ENCODE results near the gene DISC1. TPM values are rescaled to one million over a fixed set of nuclear protein-coding genes. Genes with fewer than 3 reads are reported as not detected.
A peak's percentile ranks its signal among the peaks of the same experiment; 100 is the strongest.
"Not testable (repeated sequence)": the region's sequence is repeated elsewhere in the genome, so short reads cannot be mapped to it uniquely, and the experiment has no call there.

The DISC1 gene
- total RNA-seq, 4 donors from 2014 or later, result 3.3 to 11.4 (median 4.2) TPM

GRCh38 chr1:231940701-231941100, 314.1 kb downstream of the DISC1 start:
- intact Hi-C loops (cut with DNase I), result no loop called here
- Histone ChIP-seq H3K36me3 (no peaks in the 10 kb centered on the region), H3K4me3 (no peak overlapping the region), H3K27me3 (no peaks in the 10 kb centered on the region), H3K27ac (no peak overlapping the region), H3K4me1 (peaks cover 11 to 46% (median 25%) of the 10 kb centered on the region in 3 donors), H3K9me3 (no peaks in the 10 kb centered on the region)
- TF ChIP-seq POLR2A (IDR thresholded peaks at IDR 0.05) (no peak), CTCF (IDR thresholded peaks at IDR 0.05) (no peak)
- WGBS, 2 donors, result 81 to 83% methylated on average over 4 to 5 of the region's 6 CpGs
- no peak for DNase-seq

- Histone ChIP-seq H3K9me3 (no peaks in the 10 kb centered on the region), H3K4me3 (no peak overlapping the region), H3K36me3 (no peaks in the 10 kb centered on the region), H3K27ac (no peak overlapping the region), H3K27me3 (no peaks in the 10 kb centered on the region), H3K4me1 (peaks cover 1 to 22% (median 6%) of the 10 kb centered on the region in 3 donors)
- DNase-seq, result no peak
- intact Hi-C loops (cut with DNase I), result no loop called here
- TF ChIP-seq POLR2A (IDR thresholded peaks at IDR 0.05) (no peak), CTCF (IDR thresholded peaks at IDR 0.05) (no peak)
- 95 to 100% methylated on average over 3 of the region's 3 CpGs for WGBS, 2 donors
These were observed 316.5 kb downstream of the DISC1 start for GRCh38 chr1:231943084-231943483.

- H3K36me3 ChIP-seq; H3K9me3 ChIP-seq; DNase-seq; H3K27me3 ChIP-seq; intact Hi-C loops (cut with DNase I); H3K27ac ChIP-seq; H3K4me3 ChIP-seq: not testable (repeated sequence)
- H3K4me1 ChIP-seq, result peaks cover 0 to 31% (median 15%) of the 10 kb centered on the region in 3 donors
- 75 to 93% methylated on average over 4 to 5 of the region's 5 CpGs for WGBS, 2 donors
These were observed 321.5 kb downstream of the DISC1 start for GRCh38 chr1:231948102-231948501.

- intact Hi-C loops (cut with DNase I), result no loop called here
- H3K27ac ChIP-seq, result peak overlapping the region in 3 of 4 donors; percentile 23 to 73 (median 68)
- no peaks in the 10 kb centered on the region for H3K27me3 ChIP-seq
- no peak for TF ChIP-seq CTCF (IDR thresholded peaks at IDR 0.05)
- TF ChIP-seq POLR2A (IDR thresholded peaks at IDR 0.05), result no peak
- H3K36me3 ChIP-seq, result no peaks in the 10 kb centered on the region
- DNase-seq, result no peak
- H3K4me1 ChIP-seq, result peaks cover 0 to 31% (median 15%) of the 10 kb centered on the region in 3 donors
- H3K9me3 ChIP-seq, result no peaks in the 10 kb centered on the region
- no peak overlapping the region for H3K4me3 ChIP-seq
- 52 to 66% methylated on average over 7 to 8 of the region's 8 CpGs for WGBS, 2 donors
These were observed 322.9 kb downstream of the DISC1 start for GRCh38 chr1:231949277-231950091.

GRCh38 chr1:231950331-231951128, 323.9 kb downstream of the DISC1 start:
- intact Hi-C loops (cut with DNase I), result no loop called here
- Histone ChIP-seq H3K4me3 (no peak overlapping the region), H3K27me3 (no peaks in the 10 kb centered on the region), H3K9me3 (no peaks in the 10 kb centered on the region), H3K36me3 (no peaks in the 10 kb centered on the region), H3K4me1 (peaks cover 0 to 31% (median 15%) of the 10 kb centered on the region in 3 donors), H3K27ac (peak overlapping the region; percentile 23 to 68 (median 30))
- WGBS, 2 donors, result 42 to 51% methylated on average over 6 of the region's 6 CpGs
- DNase-seq, result no peak
- TF ChIP-seq CTCF (IDR thresholded peaks at IDR 0.05) (no peak), POLR2A (IDR thresholded peaks at IDR 0.05) (no peak)
